ENCODE data around the gene COL5A1.

DNA sequence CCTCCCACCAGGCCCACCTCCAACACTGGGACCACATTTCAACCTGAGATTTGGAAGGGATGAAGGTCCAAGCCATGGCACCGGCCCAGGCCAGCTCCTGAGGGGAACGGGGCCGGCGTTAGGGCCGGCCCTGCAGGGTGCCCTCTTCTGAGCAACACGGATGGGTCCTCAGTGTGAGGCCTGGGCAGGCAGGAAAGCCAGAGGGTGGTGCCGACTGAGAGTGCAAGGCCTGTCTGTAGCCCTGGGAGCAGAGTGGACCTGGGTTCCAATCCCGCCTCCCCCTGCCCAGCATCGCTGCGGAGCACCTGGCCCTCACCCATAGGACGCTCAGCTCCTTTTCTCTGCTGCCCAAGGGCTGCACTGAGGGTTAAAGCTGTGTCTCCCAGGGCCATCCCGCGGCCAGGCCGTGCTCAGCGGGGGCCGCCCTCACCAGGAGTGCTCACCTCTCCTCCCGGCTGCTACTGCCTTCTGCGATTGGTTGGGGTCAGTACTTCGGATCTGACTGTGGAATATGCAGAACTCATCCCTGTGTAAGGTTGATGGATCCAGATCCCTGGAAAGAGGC, 194.9 kb downstream of the COL5A1 start:
- TF ChIP-seq, protein P1, sequence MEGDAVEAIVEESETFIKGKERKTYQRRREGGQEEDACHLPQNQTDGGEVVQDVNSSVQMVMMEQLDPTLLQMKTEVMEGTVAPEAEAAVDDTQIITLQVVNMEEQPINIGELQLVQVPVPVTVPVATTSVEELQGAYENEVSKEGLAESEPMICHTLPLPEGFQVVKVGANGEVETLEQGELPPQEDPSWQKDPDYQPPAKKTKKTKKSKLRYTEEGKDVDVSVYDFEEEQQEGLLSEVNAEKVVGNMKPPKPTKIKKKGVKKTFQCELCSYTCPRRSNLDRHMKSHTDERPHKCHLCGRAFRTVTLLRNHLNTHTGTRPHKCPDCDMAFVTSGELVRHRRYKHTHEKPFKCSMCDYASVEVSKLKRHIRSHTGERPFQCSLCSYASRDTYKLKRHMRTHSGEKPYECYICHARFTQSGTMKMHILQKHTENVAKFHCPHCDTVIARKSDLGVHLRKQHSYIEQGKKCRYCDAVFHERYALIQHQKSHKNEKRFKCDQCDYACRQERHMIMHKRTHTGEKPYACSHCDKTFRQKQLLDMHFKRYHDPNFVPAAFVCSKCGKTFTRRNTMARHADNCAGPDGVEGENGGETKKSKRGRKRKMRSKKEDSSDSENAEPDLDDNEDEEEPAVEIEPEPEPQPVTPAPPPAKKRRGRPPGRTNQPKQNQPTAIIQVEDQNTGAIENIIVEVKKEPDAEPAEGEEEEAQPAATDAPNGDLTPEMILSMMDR (IDR thresholded peaks at IDR 0.05 in 4 of 5, conservative IDR thresholded peaks at IDR 0.05 in 1 of 5), result no peak
- TF ChIP-seq POLR2A (IDR thresholded peaks at IDR 0.05), result no peak
